ENCODE data around the gene SPRING1. TPM values are rescaled to one million over a fixed set of nuclear protein-coding genes. Genes with fewer than 3 reads are reported as not detected.

Gene SPRING1
- total RNA-seq: 22.3 and 43.2 TPM in 2 replicates

DNA sequence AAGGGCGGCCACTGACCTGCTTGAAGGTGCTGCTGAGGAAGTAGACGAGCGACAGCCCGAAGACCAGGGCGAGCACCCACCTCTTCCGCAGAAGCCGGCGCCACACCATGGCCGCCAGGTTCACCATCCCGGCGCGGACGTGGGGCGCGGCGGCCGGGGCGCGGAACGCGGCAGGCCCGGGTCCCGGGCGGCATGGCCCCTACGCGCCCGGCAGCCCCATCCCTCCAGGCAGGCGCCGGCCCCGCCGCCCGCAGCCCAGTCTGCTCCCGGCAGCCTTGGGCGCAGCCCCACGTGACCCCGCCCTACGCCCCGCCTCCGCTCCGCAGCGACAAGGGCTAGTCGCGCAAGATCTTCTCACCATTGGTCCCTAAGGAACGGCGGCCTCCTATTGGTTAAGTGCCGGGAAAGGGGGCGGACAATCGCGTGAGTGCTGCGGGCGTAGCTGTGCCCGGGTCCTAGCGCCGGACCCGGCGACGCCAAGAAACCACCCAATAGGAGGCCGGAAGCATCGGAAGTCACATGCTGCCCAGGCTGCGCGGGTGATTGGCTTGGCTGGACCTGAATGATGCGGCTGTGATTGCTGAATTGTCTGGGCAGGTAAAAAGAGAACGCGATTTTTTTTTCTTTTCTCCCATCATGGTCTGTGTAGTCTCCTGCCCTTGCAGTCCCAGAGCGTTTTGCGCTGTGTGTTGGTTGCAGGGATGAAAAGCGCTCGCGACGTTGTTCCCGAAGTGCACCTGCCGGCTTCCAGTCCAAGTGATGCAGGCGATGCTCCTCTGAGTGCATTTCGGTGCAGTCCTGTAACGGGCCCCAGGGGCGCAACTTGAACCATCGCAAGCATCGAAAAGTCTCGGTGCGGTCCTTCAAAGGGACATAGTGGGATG, at the start of gene SPRING1, which contains the start of gene RNFT2:
Gene SPRING1, minus strand, starts transcription at position 296 of the 884 bp plus-strand sequence. Its CDS starts 169 bp downstream, at position 127.
Gene RNFT2, plus strand, starts transcription at position 542 of the 884 bp plus-strand sequence. CDS start 2,183 bp downstream, outside the sequence.

Small RNA genes lying within 50 kb of the gene (small RNA-seq; reads per million reads assigned to genes)
- gene RNU6-558P (ENCODE audit: low replicate concordance): not detected

Other genes with a start within 250 kb of the SPRING1 start
- gene MAP1LC3B2, start 178.7 kb downstream of the SPRING1 start, total RNA-seq: 0.86 and 2.0 TPM in 2 replicates
- gene RNFT2, start 246 bp upstream of the SPRING1 start, total RNA-seq: 5.5 and 18.0 TPM in 2 replicates
- not detected in 2 replicates for gene HRK, start 143.4 kb upstream of the SPRING1 start, total RNA-seq
- gene FBXW8, start 172.9 kb upstream of the SPRING1 start, total RNA-seq: 28.9 and 30.8 TPM in 2 replicates

All from placental pericyte (primary cell).